Endothelial cell of umbilical vein (primary cell): ENCODE measurements around the gene TRAPPC8. TPM values are rescaled to one million over a fixed set of nuclear protein-coding genes. Genes with fewer than 3 reads are reported as not detected.
A peak's percentile ranks its signal among the peaks of the same experiment; 100 is the strongest.

Experiments used
- BruUV-seq: library from RNA; stranded (reverse); fragments of 400-500 nt; replicated peaks from 2 replicates; lab custom pipeline; 2021; lab: Mats Ljungman, UMichigan
- CTCF ChIA-PET: fragments of 300-600, 350-600 bp; sonication (Branson Sonifier 250); formaldehyde crosslinking; loops from one replicate; lab custom pipeline; 2021; ENCODE audit warnings: antibody characterized with exemption, inconsistent platforms; lab: Charles Lee
- POLR2A ChIA-PET: fragments of 300-600, 350-600 bp; sonication (Branson Sonifier 250); formaldehyde crosslinking; loops from one replicate; lab custom pipeline; 2021; ENCODE audit warnings: antibody characterized with exemption, inconsistent platforms; lab: Charles Lee
- DNase-seq: peaks from one replicate; pipeline ENCODE4 v3.0.0-alpha.2; 2011; ENCODE audit warnings: low read depth, low spot score
- FAIRE-seq: peaks from 2 replicates; lab custom pipeline; 2011; peaks lifted over from hg19 to GRCh38; lab: Jason Lieb, UNC
- H2AFZ ChIP-seq: 2 replicates; pipeline ENCODE4 v1.6.0; 2012; ENCODE audit warnings: low read depth, low read length, control low read depth, inconsistent platforms
- H3K27ac ChIP-seq: 2 replicates; pipeline ENCODE4 v1.5.1; 2011; ENCODE audit warnings: low read depth, mild to moderate bottlenecking, control low read depth, low read length, moderate library complexity; ENCODE audit not compliant: insufficient read depth
- H3K27me3 ChIP-seq, 2 experiments: 2 replicates each; pipeline versions ENCODE4 v1.6.0 to v1.6.1; 2011; ENCODE audit warnings: low read length in 2 of 2, mixed read lengths in 1 of 2; ENCODE audit not compliant: control insufficient read depth in 2 of 2, insufficient read depth in 2 of 2
- H3K36me3 ChIP-seq, 2 experiments: 2 replicates in 1 of 2; 3 replicates in 1 of 2; pipeline ENCODE4 v1.5.1; 2011; ENCODE audit warnings: low read length in 2 of 2, mild to moderate bottlenecking in 1 of 2, moderate library complexity in 1 of 2; ENCODE audit not compliant: control insufficient read depth in 2 of 2, insufficient read depth in 2 of 2; ENCODE audit errors: extremely low read depth in 1 of 2
- H3K4me1 ChIP-seq: 3 replicates; pipeline ENCODE4 v1.5.1; 2011; ENCODE audit warnings: mild to moderate bottlenecking, low read length; ENCODE audit not compliant: control insufficient read depth, insufficient read depth; ENCODE audit errors: extremely low read depth
- H3K4me2 ChIP-seq: 2 replicates; pipeline ENCODE4 v1.6.1; 2011; ENCODE audit warnings: low read length, control low read depth, mixed read lengths; ENCODE audit not compliant: insufficient read depth
- H3K4me3 ChIP-seq, 3 experiments: fragments of 200-600 bp in 1 of 3; sonication (generic), shearing (Covaris generic) in 1 of 3; replicated peaks in 1 of 3; 2 replicates each; pipeline ENCODE4 v1.5.1; 2011 to 2016; ENCODE audit warnings: control low read depth in 3 of 3, low read length in 3 of 3, mild to moderate bottlenecking in 2 of 3, inconsistent platforms in 1 of 3, low read depth in 1 of 3, moderate library complexity in 1 of 3; ENCODE audit not compliant: insufficient read depth in 1 of 3
- H3K79me2 ChIP-seq: 2 replicates; pipeline ENCODE4 v1.6.0; 2012; ENCODE audit warnings: low read length, inconsistent platforms; ENCODE audit not compliant: control insufficient read depth, insufficient read depth
- H3K9ac ChIP-seq: replicated peaks from 2 replicates; pipeline ENCODE3; 2011; ENCODE audit warnings: low read length, control low read depth; ENCODE audit not compliant: insufficient read depth; ENCODE audit errors: extremely low read depth
- H3K9me1 ChIP-seq: replicated peaks from 3 replicates; pipeline ENCODE4 v1.6.0; 2011; ENCODE audit warnings: mild to moderate bottlenecking, low read length; ENCODE audit not compliant: control insufficient read depth, insufficient read depth; ENCODE audit errors: extremely low read depth
- H3K9me3 ChIP-seq: replicated peaks from 2 replicates; pipeline ENCODE4 v1.5.1; 2012; ENCODE audit warnings: low read length, inconsistent platforms; ENCODE audit not compliant: control insufficient read depth, insufficient read depth
- H4K20me1 ChIP-seq: replicated peaks from 2 replicates; pipeline ENCODE3; 2011; ENCODE audit warnings: mild to moderate bottlenecking, low read length; ENCODE audit not compliant: control insufficient read depth, insufficient read depth; ENCODE audit errors: extremely low read depth
- EZH2 ChIP-seq: IDR thresholded peaks from 2 replicates; pipeline ENCODE4 v1.6.1; 2012; ENCODE audit warnings: borderline replicate concordance, low read depth, mild to moderate bottlenecking, moderate library complexity, low read length, inconsistent platforms; ENCODE audit not compliant: severe bottlenecking
- FOS ChIP-seq: IDR thresholded peaks from 2 replicates; pipeline ENCODE4 v1.6.1; 2011; ENCODE audit warnings: mild to moderate bottlenecking, low read length, moderate library complexity, borderline replicate concordance; ENCODE audit not compliant: insufficient read depth
- GATA2 ChIP-seq: IDR thresholded peaks from 2 replicates; pipeline ENCODE4 v1.7.0; 2011; ENCODE audit warnings: low read depth, mild to moderate bottlenecking, moderate library complexity, mixed read lengths, low read length; ENCODE audit not compliant: insufficient read length, insufficient read depth
- JUN ChIP-seq: IDR thresholded peaks from 2 replicates; pipeline ENCODE4 v1.6.1; 2011; ENCODE audit warnings: borderline replicate concordance, low read depth; ENCODE audit not compliant: insufficient read length, insufficient read depth
- MYC ChIP-seq: IDR thresholded peaks from one replicate; pipeline ENCODE4 v1.6.1; 2011; ENCODE audit warnings: mild to moderate bottlenecking, low read depth, low read length
- POLR2A ChIP-seq: IDR thresholded peaks from 2 replicates; pipeline ENCODE4 v1.6.1; 2012; ENCODE audit warnings: low read depth, mild to moderate bottlenecking, control low read depth, low read length
- POLR2AphosphoS5 ChIP-seq: IDR thresholded peaks from 2 replicates; pipeline ENCODE4 v1.6.1; 2012; ENCODE audit warnings: low read depth, mild to moderate bottlenecking, control low read depth, low read length, moderate library complexity; ENCODE audit not compliant: insufficient read depth
- dilution Hi-C: fragments of 300-500 bp; cut with MboI; formaldehyde crosslinking; loops from one replicate; pipeline ENCODE4 v1.15.0; 2019; ENCODE audit warnings: low sequenced_read_pairs; ENCODE audit not compliant: extremely low pct_ligation_motif_present
- intact Hi-C: fragments of 100-400 bp; cut with micrococcal nuclease; formaldehyde crosslinking; loops from one replicate; pipeline ENCODE4 v1.10.0; 2022
- polyA plus RNA-seq, 4 experiments: library from polyadenylated mRNA; depleted of rRNA in 3 of 4; stranded (reverse) in 3 of 4; unstranded in 1 of 4; fragments of >200 nt; gene quantifications; 2 replicates each; pipeline versions ENCODE4 v1.2.1 to v1.2.3, GENCODE V29; 2011 to 2012; ENCODE audit warnings: missing spikeins in 1 of 4
- total RNA-seq: library from RNA; stranded (reverse); gene quantifications from 2 replicates; pipeline ENCODE4 v1.2.3, GENCODE V29; 2021
- TF ChIP-seq, protein P1 (sequence below), 2 donors: IDR thresholded peaks; 1 replicate in 1 of 2; 2 replicates in 1 of 2; pipeline ENCODE4 v1.5.1; 2011; ENCODE audit warnings: low read length in 2 of 2, mild to moderate bottlenecking in 2 of 2, moderate library complexity in 2 of 2, control low read depth in 1 of 2, inconsistent platforms in 1 of 2, low read depth in 1 of 2; ENCODE audit not compliant: insufficient read depth in 1 of 2; ENCODE audit errors: extremely low read depth in 1 of 2
- TF ChIP-seq, protein P2 (sequence below): IDR thresholded peaks from 2 replicates; pipeline ENCODE4 v1.6.1; 2011; ENCODE audit not compliant: insufficient read depth, insufficient read length

TRAPPC8 gene
- total and polyA plus RNA-seq, 2 donors (not counting 3 experiments of a cell fraction or from before 2014, with no cell fraction given): 25.0 to 30.1 TPM

DNA sequence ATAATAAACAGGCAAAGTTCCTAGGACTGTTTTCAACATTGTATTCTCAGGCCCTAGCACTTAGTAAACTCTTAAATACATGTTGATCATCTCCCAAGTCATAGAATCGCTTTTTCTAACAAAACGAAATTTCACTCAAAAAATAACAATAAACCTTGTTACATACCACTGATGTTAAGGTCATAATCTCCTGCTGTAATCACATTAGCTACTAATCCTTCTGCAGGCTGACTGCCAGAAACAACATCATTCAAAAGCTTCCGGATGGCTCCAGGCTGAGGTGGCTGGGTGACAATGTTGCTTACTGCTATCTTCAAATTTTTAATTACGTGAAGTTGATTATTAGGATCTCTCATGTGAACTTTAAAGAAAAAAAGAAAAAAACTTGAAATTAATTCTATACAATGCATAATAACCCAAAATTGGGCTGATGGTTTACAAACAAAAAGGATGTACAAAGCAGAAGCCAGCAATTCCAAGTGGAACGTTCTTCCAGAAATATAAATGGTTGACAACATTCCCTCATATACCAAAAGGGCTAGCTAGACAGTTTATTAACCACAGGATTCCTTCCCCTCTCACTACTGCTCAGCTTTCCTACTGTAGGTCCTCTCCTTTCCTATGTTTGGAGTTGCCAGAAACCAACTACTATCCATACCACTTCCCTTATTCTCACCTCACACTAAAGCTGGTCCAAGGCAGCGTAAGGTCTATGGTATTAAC lies 11.6 kb downstream of the TRAPPC8 start:
- DNase-seq (peak; percentile 74), FAIRE-seq (peak; percentile 91)
- CTCF ChIA-PET: interaction anchor here (1.0 to 1.9 kb wide), 2 partner anchors 11 to 40 kb away, joined by 3 to 8 read pairs; no protein-coding TSS in a partner anchor
- peak overlapping the region; percentile 70 for H3K4me2 ChIP-seq
- intact Hi-C loops: no loop called here
- H3K4me1 ChIP-seq: peaks cover 12% of the 10 kb centered on the region
- no peaks in the 10 kb centered on the region for H3K9me3 ChIP-seq
- POLR2A ChIA-PET: interaction anchor here (1.3 kb wide), 1 partner anchor 11 kb away, joined by 7 read pairs; the partner anchor contains the start of gene TRAPPC8
- no peaks in the 10 kb centered on the region for H4K20me1 ChIP-seq
- no peaks in the 10 kb centered on the region for H3K9me1 ChIP-seq
- H3K36me3 ChIP-seq: peaks cover 1 to 2% of the 10 kb centered on the region in 2 experiments
- no peaks in the 10 kb centered on the region for H3K27me3 ChIP-seq
- dilution Hi-C loops: no loop called here
- H3K27ac ChIP-seq: no peak overlapping the region
- H3K79me2 ChIP-seq: peaks cover 43% of the 10 kb centered on the region
- H3K4me3 ChIP-seq: no peak overlapping the region
- no TSS peak for BruUV-seq
- no peak overlapping the region for H2AFZ ChIP-seq
- no peak overlapping the region for H3K9ac ChIP-seq
- peak; percentile 53 for TF ChIP-seq POLR2AphosphoS5
- peak; percentile 64 for TF ChIP-seq GATA2
- TF ChIP-seq JUN: no peak

DNA sequence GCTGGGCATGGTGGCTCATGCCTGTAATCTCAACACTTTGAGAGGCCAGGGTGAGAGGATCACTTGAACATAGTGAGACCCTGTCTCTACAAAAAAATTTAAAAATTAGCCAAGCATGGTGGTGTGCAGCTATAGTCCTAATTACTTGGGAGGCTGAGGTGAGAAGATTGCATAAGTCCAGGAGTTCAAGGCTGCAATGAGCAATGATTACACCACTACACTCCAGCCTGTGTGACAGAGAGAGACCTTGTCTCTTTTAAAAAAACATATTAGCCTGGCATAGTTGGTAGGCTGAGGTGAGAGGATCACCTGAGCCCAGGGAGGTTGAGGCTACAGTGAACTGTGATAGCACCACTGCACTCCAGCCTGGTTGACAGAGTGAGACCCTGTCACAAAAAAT lies 13.7 kb downstream of the TRAPPC8 start:
- Histone ChIP-seq H2AFZ (no peak overlapping the region), H4K20me1 (no peaks in the 10 kb centered on the region), H3K4me3 (no peak overlapping the region), H3K36me3 (peaks cover 2% of the 10 kb centered on the region in 2 experiments), H3K9me1 (no peaks in the 10 kb centered on the region), H3K79me2 (peaks cover 40% of the 10 kb centered on the region), H3K27ac (no peak overlapping the region), H3K9ac (no peak overlapping the region), H3K9me3 (no peaks in the 10 kb centered on the region), H3K27me3 (no peaks in the 10 kb centered on the region), H3K4me2 (no peak overlapping the region), H3K4me1 (peaks cover 12% of the 10 kb centered on the region)
- intact Hi-C loops: no loop called here
- ChIA-PET CTCF (no interaction called here), POLR2A (no interaction called here)
- DNase-seq (no peak), FAIRE-seq (no peak)
- no TSS peak for BruUV-seq
- dilution Hi-C loops: no loop called here
- TF ChIP-seq POLR2A: no peak
- TF ChIP-seq EZH2: no peak
- TF ChIP-seq, protein P1, sequence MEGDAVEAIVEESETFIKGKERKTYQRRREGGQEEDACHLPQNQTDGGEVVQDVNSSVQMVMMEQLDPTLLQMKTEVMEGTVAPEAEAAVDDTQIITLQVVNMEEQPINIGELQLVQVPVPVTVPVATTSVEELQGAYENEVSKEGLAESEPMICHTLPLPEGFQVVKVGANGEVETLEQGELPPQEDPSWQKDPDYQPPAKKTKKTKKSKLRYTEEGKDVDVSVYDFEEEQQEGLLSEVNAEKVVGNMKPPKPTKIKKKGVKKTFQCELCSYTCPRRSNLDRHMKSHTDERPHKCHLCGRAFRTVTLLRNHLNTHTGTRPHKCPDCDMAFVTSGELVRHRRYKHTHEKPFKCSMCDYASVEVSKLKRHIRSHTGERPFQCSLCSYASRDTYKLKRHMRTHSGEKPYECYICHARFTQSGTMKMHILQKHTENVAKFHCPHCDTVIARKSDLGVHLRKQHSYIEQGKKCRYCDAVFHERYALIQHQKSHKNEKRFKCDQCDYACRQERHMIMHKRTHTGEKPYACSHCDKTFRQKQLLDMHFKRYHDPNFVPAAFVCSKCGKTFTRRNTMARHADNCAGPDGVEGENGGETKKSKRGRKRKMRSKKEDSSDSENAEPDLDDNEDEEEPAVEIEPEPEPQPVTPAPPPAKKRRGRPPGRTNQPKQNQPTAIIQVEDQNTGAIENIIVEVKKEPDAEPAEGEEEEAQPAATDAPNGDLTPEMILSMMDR (IDR thresholded peaks at IDR 0.05; ENCODE audit: extremely low read depth in 1 of 2, insufficient read depth in 1 of 2, low read depth in 1 of 2, low read length in 2 of 2): no peak
- TF ChIP-seq JUN: no peak
- TF ChIP-seq POLR2AphosphoS5: no peak
- no peak for TF ChIP-seq FOS
- TF ChIP-seq MYC: no peak
- TF ChIP-seq GATA2: no peak
- TF ChIP-seq, protein P2, sequence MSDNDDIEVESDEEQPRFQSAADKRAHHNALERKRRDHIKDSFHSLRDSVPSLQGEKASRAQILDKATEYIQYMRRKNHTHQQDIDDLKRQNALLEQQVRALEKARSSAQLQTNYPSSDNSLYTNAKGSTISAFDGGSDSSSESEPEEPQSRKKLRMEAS: no peak
